ENCODE data around the gene VPS26C. TPM values are rescaled to one million over a fixed set of nuclear protein-coding genes. Genes with fewer than 3 reads are reported as not detected.

Gene VPS26C
- total and polyA plus RNA-seq, 2 of the 8 experiments (the other 6 are each of a cell fraction or from before 2014, with no cell fraction given): 43.5 to 71.6 TPM

- no peak overlapping the region for H2BK15ac ChIP-seq (ENCODE audit: low read length)
- H4K91ac ChIP-seq (replicated peaks; ENCODE audit: insufficient read length, low read length): no peak overlapping the region
- H3K27me3 ChIP-seq (replicated peaks in 1 of 4; ENCODE audit: control insufficient read depth in 3 of 4, extremely low read depth in 1 of 4, insufficient read depth in 3 of 4, low read length in 3 of 4): no peaks in the 10 kb centered on the region
- no peaks in the 10 kb centered on the region for H3K4me1 ChIP-seq (replicated peaks in 1 of 4; ENCODE audit: control insufficient read depth in 3 of 4, insufficient read depth in 4 of 4, low read length in 3 of 4)
- DNase-seq (ENCODE audit: low read depth in 1 of 2, low spot score in 2 of 2): peak in 1 of 2 experiments; percentile 35
- H2BK20ac ChIP-seq (ENCODE audit: low read length): no peak overlapping the region
- no peaks in the 10 kb centered on the region for H3K79me1 ChIP-seq (ENCODE audit: low read depth, low read length)
- H3K18ac ChIP-seq (ENCODE audit: extremely low read depth, low read length): no peak overlapping the region
- H4K20me1 ChIP-seq (replicated peaks in 1 of 2; ENCODE audit: control insufficient read depth in 1 of 2, insufficient read depth in 2 of 2, low read length in 2 of 2): peaks cover 4 to 9% of the 10 kb centered on the region in 2 experiments
- no peaks in the 10 kb centered on the region for H3K23me2 ChIP-seq (ENCODE audit: low read depth, low read length)
- H3K27ac ChIP-seq (ENCODE audit: low read depth, low read length): no peak overlapping the region
- H2AFZ ChIP-seq (ENCODE audit: low read length): no peak overlapping the region
- H3K23ac ChIP-seq (ENCODE audit: insufficient read length): no peak overlapping the region
- H3K14ac ChIP-seq (ENCODE audit: insufficient read length): no peak overlapping the region
- no peak overlapping the region for H3K4me2 ChIP-seq (ENCODE audit: insufficient read depth in 1 of 2, low read depth in 2 of 2, low read length in 2 of 2)
- H2AK5ac ChIP-seq (ENCODE audit: low read depth, low read length): no peak overlapping the region
- CTCF ChIA-PET (ENCODE audit: partially characterized antibody): interaction anchor here (1.2 to 1.5 kb wide), 2 partner anchors 10 to 64 kb away, joined by 3 to 4 read pairs; no protein-coding TSS in a partner anchor
- H2BK5ac ChIP-seq (ENCODE audit: low read depth, low read length): peak overlapping the region; percentile 30; the same call in 1 of the 2 replicates
- no peak overlapping the region for H3K9ac ChIP-seq (replicated peaks in 1 of 4; ENCODE audit: extremely low read depth in 1 of 4, low read depth in 3 of 4, low read length in 3 of 4)
- no peaks in the 10 kb centered on the region for H3K9me3 ChIP-seq (ENCODE audit: insufficient read depth in 2 of 2, low read depth in 1 of 2, low read length in 1 of 2)
- peaks cover 15 to 52% (median 45%) of the 10 kb centered on the region in 4 experiments; a peak in 7 of 8 replicates for H3K36me3 ChIP-seq (ENCODE audit: control insufficient read depth in 2 of 4, insufficient read depth in 4 of 4, low read length in 3 of 4)
- H4K5ac ChIP-seq (ENCODE audit: insufficient read length, low read depth, low read length): no peak overlapping the region
- no peak overlapping the region for H2BK12ac ChIP-seq (ENCODE audit: low read depth, low read length)
- no peak overlapping the region for H4K8ac ChIP-seq (ENCODE audit: extremely low read depth, insufficient read depth, low read length)
- 88% methylated on average over 23 of the region's 23 CpGs; no CpG with 5 or more reads in 1 of the 2 experiments for WGBS, 2 experiments (ENCODE audit: extremely low coverage in 1 of 2, insufficient coverage in 1 of 2, insufficient read length in 1 of 2, insufficient replicate concordance in 2 of 2, low coverage in 1 of 2, low lambda C conversion rate in 2 of 2, missing lambda C conversion rate in 1 of 2)
- peaks cover 0 to 3% of the 10 kb centered on the region in 2 experiments; a peak in 1 of 4 replicates for H3K79me2 ChIP-seq (ENCODE audit: control insufficient read depth in 1 of 2, insufficient read depth in 2 of 2, low read length in 2 of 2)
- H3K56ac ChIP-seq (replicated peaks; ENCODE audit: insufficient read length, low read depth, low read length): no peak overlapping the region
- no peak for FAIRE-seq
- H3K4me3 ChIP-seq (ENCODE audit: extremely low read depth in 1 of 4, insufficient read depth in 2 of 4, low read depth in 3 of 4, low read length in 4 of 4): no peak overlapping the region
- no peak overlapping the region for H2BK120ac ChIP-seq (replicated peaks; ENCODE audit: low read depth, low read length)
- no peak overlapping the region for H3K4ac ChIP-seq (replicated peaks; ENCODE audit: insufficient read length, low read depth, low read length)
- TF ChIP-seq NANOG (IDR thresholded peaks at IDR 0.05; ENCODE audit: insufficient read depth, low read depth, low read length, poor library complexity, severe bottlenecking) (no peak), TAF7 (optimal IDR thresholded peaks at IDR 0.05; ENCODE audit: borderline replicate concordance, low read depth, low read length) (no peak), RNF2 (IDR thresholded peaks at IDR 0.05; ENCODE audit: borderline replicate concordance, low read depth, low read length, missing control alignments, poor library complexity, severe bottlenecking) (no peak), EZH2 (IDR thresholded peaks at IDR 0.05; ENCODE audit: low read depth, low read length, severe bottlenecking) (no peak), POU5F1 (IDR thresholded peaks at IDR 0.05; ENCODE audit: low read depth, low read length) (no peak), CTBP2 (IDR thresholded peaks at IDR 0.05; ENCODE audit: borderline replicate concordance, insufficient read depth, insufficient read length, low read length) (no peak), ATF3 (IDR thresholded peaks at IDR 0.05; ENCODE audit: insufficient read depth, low read depth, low read length) (no peak), ATF2 (IDR thresholded peaks at IDR 0.05; ENCODE audit: low read length) (no peak), RXRA (IDR thresholded peaks at IDR 0.05; ENCODE audit: insufficient read depth, low read depth, low read length) (no peak)
- POLR2A ChIA-PET (ENCODE audit: partially characterized antibody): interaction anchor here (0.9 kb wide), 1 partner anchor 27 kb away, joined by 3 read pairs; no protein-coding TSS in a partner anchor
Measured at GRCh38 chr21:37230632-37231248, 36.4 kb downstream of the VPS26C start.
